ENCODE data around the gene MTRF1L. TPM values are rescaled to one million over a fixed set of nuclear protein-coding genes. Genes with fewer than 3 reads are reported as not detected.

Gene MTRF1L
- total RNA-seq, 1 donor from 2014 or later = 42.2 TPM

DNA sequence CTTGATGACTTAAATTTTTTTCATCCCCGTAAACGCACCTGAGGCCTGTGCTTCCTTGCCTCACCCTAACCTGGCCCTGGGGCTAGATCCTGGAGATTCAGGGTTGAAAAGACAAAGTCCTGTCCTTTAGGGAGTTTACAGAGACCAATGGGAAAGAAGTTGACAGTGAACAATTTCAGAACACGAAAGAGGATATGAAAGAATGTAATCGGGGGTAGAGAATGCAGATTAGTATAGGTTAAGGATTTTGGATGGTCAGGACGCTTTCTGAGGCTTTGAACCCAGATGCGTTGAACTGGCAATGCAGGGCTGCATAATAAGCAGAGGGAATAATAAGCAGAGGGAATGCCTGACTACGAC is 18.0 kb downstream of the MTRF1L start:
- Mint-ChIP-seq H3K4me3 (ENCODE audit: unreplicated experiment) (peak overlapping the region; percentile 99), H3K9me3 (ENCODE audit: unreplicated experiment) (no peaks in the 10 kb centered on the region), H3K27ac (ENCODE audit: unreplicated experiment) (peak overlapping the region; percentile 64), H3K4me1 (ENCODE audit: unreplicated experiment) (peaks cover 25% of the 10 kb centered on the region), H3K36me3 (ENCODE audit: low read depth, unreplicated experiment) (peaks cover 4% of the 10 kb centered on the region), H3K27me3 (ENCODE audit: unreplicated experiment) (peaks cover 3% of the 10 kb centered on the region)
- TF ChIP-seq, protein P1, sequence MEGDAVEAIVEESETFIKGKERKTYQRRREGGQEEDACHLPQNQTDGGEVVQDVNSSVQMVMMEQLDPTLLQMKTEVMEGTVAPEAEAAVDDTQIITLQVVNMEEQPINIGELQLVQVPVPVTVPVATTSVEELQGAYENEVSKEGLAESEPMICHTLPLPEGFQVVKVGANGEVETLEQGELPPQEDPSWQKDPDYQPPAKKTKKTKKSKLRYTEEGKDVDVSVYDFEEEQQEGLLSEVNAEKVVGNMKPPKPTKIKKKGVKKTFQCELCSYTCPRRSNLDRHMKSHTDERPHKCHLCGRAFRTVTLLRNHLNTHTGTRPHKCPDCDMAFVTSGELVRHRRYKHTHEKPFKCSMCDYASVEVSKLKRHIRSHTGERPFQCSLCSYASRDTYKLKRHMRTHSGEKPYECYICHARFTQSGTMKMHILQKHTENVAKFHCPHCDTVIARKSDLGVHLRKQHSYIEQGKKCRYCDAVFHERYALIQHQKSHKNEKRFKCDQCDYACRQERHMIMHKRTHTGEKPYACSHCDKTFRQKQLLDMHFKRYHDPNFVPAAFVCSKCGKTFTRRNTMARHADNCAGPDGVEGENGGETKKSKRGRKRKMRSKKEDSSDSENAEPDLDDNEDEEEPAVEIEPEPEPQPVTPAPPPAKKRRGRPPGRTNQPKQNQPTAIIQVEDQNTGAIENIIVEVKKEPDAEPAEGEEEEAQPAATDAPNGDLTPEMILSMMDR (IDR thresholded peaks at IDR 0.05; ENCODE audit: unreplicated experiment) = no peak
- DNase-seq (ENCODE audit: low spot score) = no peak

DNA sequence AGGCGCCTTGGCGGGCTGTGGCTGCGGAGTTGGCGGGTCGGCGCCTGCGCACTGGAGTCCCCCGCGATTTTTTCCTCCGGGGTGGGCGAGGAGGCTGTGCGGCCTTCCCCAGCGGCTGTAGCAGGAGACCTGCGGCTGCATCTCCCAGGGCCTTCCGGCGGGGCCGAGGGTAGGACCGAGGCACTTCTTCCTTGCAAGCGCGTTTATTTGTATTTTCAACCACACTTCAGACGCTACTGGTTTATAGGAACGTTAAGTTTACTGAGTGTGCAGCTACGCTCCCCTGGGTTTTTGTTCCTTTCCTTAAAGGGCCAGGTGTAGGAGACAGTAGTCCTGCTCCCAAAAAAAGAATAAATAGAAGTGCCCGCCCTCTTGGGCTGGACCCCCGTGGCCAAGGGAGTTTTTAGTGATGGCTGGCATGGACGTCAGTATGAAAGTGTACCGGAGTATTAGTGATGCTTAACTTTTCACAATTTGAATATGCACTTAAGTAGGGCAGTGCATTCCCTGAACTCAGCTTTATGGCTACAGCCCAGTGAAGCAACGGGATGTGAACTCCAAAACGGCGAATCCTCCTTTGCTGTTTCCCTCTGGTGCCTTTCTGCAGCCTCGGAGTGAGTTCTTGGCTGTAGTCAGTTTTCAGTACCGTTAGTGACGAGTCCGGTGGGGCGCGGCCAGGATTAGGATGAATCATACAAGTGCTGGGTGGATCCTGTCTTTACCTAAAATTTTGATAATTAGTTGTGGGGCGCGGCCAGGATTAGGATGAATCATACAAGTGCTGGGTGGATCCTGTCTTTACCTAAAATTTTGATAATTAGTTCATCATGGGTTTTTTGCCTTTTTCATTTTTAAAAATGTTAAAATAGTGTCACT is 18.6 kb downstream of the MTRF1L start:
- peaks cover 25% of the 10 kb centered on the region for H3K4me1 Mint-ChIP-seq (ENCODE audit: unreplicated experiment)
- no peaks in the 10 kb centered on the region for H3K9me3 Mint-ChIP-seq (ENCODE audit: unreplicated experiment)
- H3K4me3 Mint-ChIP-seq (ENCODE audit: unreplicated experiment) = peak overlapping the region; percentile 99
- peak overlapping the region; percentile 98 for H3K27ac Mint-ChIP-seq (ENCODE audit: unreplicated experiment)
- TF ChIP-seq, protein P1 (IDR thresholded peaks at IDR 0.05; ENCODE audit: unreplicated experiment) = no peak
- H3K27me3 Mint-ChIP-seq (ENCODE audit: unreplicated experiment) = peaks cover 3% of the 10 kb centered on the region
- DNase-seq (ENCODE audit: low spot score) = peak; percentile 99
- peaks cover 4% of the 10 kb centered on the region for H3K36me3 Mint-ChIP-seq (ENCODE audit: low read depth, unreplicated experiment)

DNA sequence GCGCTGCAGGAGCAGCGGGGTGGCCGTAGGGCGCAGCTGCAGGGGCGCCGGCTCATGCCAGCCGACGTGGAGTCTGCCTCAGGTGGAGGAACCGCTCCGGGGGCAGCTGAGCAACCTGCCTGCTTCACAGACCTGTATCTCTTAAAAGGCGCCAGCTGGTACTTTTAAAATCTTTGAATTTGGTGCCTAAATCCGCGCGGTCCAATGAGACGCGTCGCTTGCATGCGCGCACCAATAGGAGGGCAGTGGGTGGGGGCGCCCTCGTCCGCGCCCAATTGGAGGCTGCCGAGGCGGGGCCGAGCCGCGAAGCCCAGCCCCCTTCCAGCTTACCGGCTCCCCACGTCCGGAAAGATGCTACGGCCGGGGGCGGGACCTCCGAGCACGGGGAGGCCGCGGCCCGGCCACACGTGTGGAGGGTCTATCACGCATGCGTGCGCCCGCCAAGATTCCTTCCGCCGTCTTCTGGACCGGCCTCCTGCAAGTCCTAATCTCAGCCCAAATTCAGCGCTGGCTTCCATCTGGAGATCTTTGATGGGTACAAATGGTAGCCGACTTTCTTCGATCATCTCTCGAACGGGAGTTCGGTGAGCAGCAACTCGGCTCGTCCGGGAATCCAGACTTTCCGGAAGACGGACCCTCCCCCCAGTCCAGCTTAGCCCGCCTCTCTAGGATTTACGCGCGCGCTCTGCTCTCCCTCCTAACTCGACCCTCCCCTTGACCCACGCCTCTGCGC is 19.4 kb downstream of the MTRF1L start, which contains the start of gene FBXO5:
Gene FBXO5 (minus strand): TSS at position 138 of the 733 bp plus-strand sequence. CDS start 82 bp downstream, at position 56.
- Mint-ChIP-seq H3K27ac (ENCODE audit: unreplicated experiment) (peak within 1 kb of the TSS; percentile 98), H3K27me3 (ENCODE audit: unreplicated experiment) (peaks cover 3% of the 10 kb centered on the region), H3K36me3 (ENCODE audit: low read depth, unreplicated experiment) (peaks cover 4% of the 10 kb centered on the region), H3K4me1 (ENCODE audit: unreplicated experiment) (peaks cover 25% of the 10 kb centered on the region), H3K4me3 (ENCODE audit: unreplicated experiment) (peak within 1 kb of the TSS; percentile 99), H3K9me3 (ENCODE audit: unreplicated experiment) (no peaks in the 10 kb centered on the region)
- peak; percentile 96 for DNase-seq (ENCODE audit: low spot score)
- TF ChIP-seq, protein P1 (IDR thresholded peaks at IDR 0.05; ENCODE audit: unreplicated experiment) = no peak

DNA sequence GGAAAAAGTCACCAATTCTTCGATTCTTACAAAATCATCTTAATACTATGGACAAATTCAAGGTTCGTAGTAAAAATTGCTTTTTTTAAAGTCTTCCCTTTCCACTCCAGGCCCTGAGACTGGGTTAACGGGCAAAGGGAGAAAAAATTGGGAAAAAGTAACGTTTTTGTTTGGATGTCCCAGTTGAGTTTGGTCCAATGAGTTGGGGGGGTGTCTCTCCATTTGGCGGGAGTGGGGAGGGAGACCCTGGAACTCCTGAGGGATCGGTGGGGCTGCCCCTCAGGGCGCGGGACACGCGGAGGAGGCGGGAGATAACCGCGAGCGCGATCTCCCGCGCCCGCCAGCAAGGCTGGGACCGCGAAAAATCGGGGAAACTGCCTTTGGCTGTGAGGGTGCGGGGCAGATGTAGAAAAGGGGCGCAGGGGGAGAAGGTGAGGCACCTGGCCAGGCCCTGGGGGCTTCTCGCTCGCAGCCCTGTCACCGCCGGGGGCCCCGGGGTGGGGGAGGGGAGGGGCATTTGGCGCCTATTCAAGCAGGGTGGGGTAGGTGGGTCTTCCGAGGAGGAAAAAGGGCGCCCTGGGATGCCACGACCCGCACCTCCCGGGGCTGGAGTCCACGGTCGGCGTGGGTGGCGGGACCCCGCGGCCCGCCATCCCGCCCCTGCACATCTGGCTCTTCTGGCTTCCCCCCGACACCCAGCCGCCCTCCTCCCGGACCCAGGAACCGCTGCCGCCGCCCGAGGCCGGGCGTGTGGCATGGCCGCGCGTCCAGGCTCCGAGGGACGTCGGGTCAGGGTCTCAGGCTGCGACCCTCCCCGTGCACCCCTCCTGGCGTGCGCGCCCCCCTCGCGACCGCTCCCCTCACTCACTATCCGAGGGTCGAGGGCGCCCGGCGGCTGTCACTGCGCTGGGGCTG is 20.3 kb downstream of the MTRF1L start:
- Mint-ChIP-seq H3K9me3 (ENCODE audit: unreplicated experiment) (no peaks in the 10 kb centered on the region), H3K4me3 (ENCODE audit: unreplicated experiment) (peak overlapping the region; percentile 99), H3K36me3 (ENCODE audit: low read depth, unreplicated experiment) (peaks cover 4% of the 10 kb centered on the region), H3K4me1 (ENCODE audit: unreplicated experiment) (peaks cover 25% of the 10 kb centered on the region), H3K27ac (ENCODE audit: unreplicated experiment) (peak overlapping the region; percentile 72), H3K27me3 (ENCODE audit: unreplicated experiment) (peaks cover 3% of the 10 kb centered on the region)
- DNase-seq (ENCODE audit: low spot score) = peak; percentile 22
- TF ChIP-seq, protein P1 (IDR thresholded peaks at IDR 0.05; ENCODE audit: unreplicated experiment) = no peak
